IPS-18a (cell line): ENCODE data around the gene PARD6A.

Source experiments
- H3K27ac ChIP-seq: one replicate; pipeline ENCODE4 v1.5.1; 2013; ENCODE audit warnings: low read length
- H3K27me3 ChIP-seq: one replicate; pipeline ENCODE4 v1.6.1; 2013; ENCODE audit warnings: mild to moderate bottlenecking, low read length; ENCODE audit not compliant: control insufficient read depth, insufficient read depth
- H3K36me3 ChIP-seq: one replicate; pipeline ENCODE4 v1.6.1; 2013; ENCODE audit warnings: low read depth, low read length; ENCODE audit not compliant: control insufficient read depth
- H3K4me1 ChIP-seq: one replicate; pipeline ENCODE4 v1.6.1; 2013; ENCODE audit warnings: low read depth, low read length; ENCODE audit not compliant: control insufficient read depth
- H3K4me3 ChIP-seq: one replicate; pipeline ENCODE4 v1.5.1; 2013; ENCODE audit warnings: low read length
- H3K9ac ChIP-seq: one replicate; pipeline ENCODE4 v1.6.1; 2013; ENCODE audit warnings: mild to moderate bottlenecking, low read length, moderate library complexity
- H3K9me3 ChIP-seq: one replicate; pipeline ENCODE4 v1.6.1; 2013; ENCODE audit warnings: low read depth, low read length; ENCODE audit not compliant: control insufficient read depth

Gene PARD6A

GRCh38 chr16:67672739-67673662 is 12.2 kb downstream of the PARD6A start:
- Histone ChIP-seq H3K27me3 (no peaks in the 10 kb centered on the region), H3K27ac (no peak overlapping the region), H3K4me1 (no peaks in the 10 kb centered on the region), H3K9ac (no peak overlapping the region), H3K9me3 (no peaks in the 10 kb centered on the region), H3K36me3 (no peaks in the 10 kb centered on the region), H3K4me3 (no peak overlapping the region)

- H3K9me3 ChIP-seq: no peaks in the 10 kb centered on the region
- no peak overlapping the region for H3K27ac ChIP-seq
- no peaks in the 10 kb centered on the region for H3K27me3 ChIP-seq
- H3K9ac ChIP-seq: no peak overlapping the region
- H3K4me1 ChIP-seq: no peaks in the 10 kb centered on the region
- no peaks in the 10 kb centered on the region for H3K36me3 ChIP-seq
- H3K4me3 ChIP-seq: no peak overlapping the region
Measured at GRCh38 chr16:67673712-67674580, 13.2 kb downstream of the PARD6A start.

- H3K27ac ChIP-seq: no peak overlapping the region
- H3K9me3 ChIP-seq: no peaks in the 10 kb centered on the region
- no peaks in the 10 kb centered on the region for H3K36me3 ChIP-seq
- H3K27me3 ChIP-seq: no peaks in the 10 kb centered on the region
- no peaks in the 10 kb centered on the region for H3K4me1 ChIP-seq
- H3K4me3 ChIP-seq: no peak overlapping the region
- no peak overlapping the region for H3K9ac ChIP-seq
Measured at GRCh38 chr16:67674851-67675578, 14.3 kb downstream of the PARD6A start.

- H3K4me3 ChIP-seq: no peak overlapping the region
- no peak overlapping the region for H3K9ac ChIP-seq
- H3K27me3 ChIP-seq: no peaks in the 10 kb centered on the region
- no peaks in the 10 kb centered on the region for H3K4me1 ChIP-seq
- H3K36me3 ChIP-seq: no peaks in the 10 kb centered on the region
- no peak overlapping the region for H3K27ac ChIP-seq
- no peaks in the 10 kb centered on the region for H3K9me3 ChIP-seq
Measured at GRCh38 chr16:67675579-67675935, 14.8 kb downstream of the PARD6A start.

GRCh38 chr16:67675999-67676398 is 15.2 kb downstream of the PARD6A start:
- H3K27ac ChIP-seq: no peak overlapping the region
- no peaks in the 10 kb centered on the region for H3K4me1 ChIP-seq
- no peak overlapping the region for H3K4me3 ChIP-seq
- H3K27me3 ChIP-seq: no peaks in the 10 kb centered on the region
- no peaks in the 10 kb centered on the region for H3K9me3 ChIP-seq
- H3K36me3 ChIP-seq: no peaks in the 10 kb centered on the region
- H3K9ac ChIP-seq: no peak overlapping the region

GRCh38 chr16:67676516-67676915 is 15.8 kb downstream of the PARD6A start:
- Histone ChIP-seq H3K27me3 (no peaks in the 10 kb centered on the region), H3K27ac (no peak overlapping the region), H3K9me3 (no peaks in the 10 kb centered on the region), H3K36me3 (no peaks in the 10 kb centered on the region), H3K4me1 (no peaks in the 10 kb centered on the region), H3K4me3 (no peak overlapping the region), H3K9ac (no peak overlapping the region)

- no peak overlapping the region for H3K27ac ChIP-seq
- no peaks in the 10 kb centered on the region for H3K27me3 ChIP-seq
- H3K4me3 ChIP-seq: no peak overlapping the region
- H3K9me3 ChIP-seq: no peaks in the 10 kb centered on the region
- H3K9ac ChIP-seq: no peak overlapping the region
- H3K4me1 ChIP-seq: no peaks in the 10 kb centered on the region
- H3K36me3 ChIP-seq: no peaks in the 10 kb centered on the region
Measured at GRCh38 chr16:67676939-67677338, 16.2 kb downstream of the PARD6A start.

GRCh38 chr16:67677712-67678111 is 17.0 kb downstream of the PARD6A start:
- H3K9ac ChIP-seq: no peak overlapping the region
- H3K9me3 ChIP-seq: no peaks in the 10 kb centered on the region
- no peaks in the 10 kb centered on the region for H3K27me3 ChIP-seq
- no peak overlapping the region for H3K27ac ChIP-seq
- no peaks in the 10 kb centered on the region for H3K4me1 ChIP-seq
- peaks cover 4% of the 10 kb centered on the region for H3K36me3 ChIP-seq
- H3K4me3 ChIP-seq: no peak overlapping the region

GRCh38 chr16:67678354-67679023 is 17.7 kb downstream of the PARD6A start:
- no peak overlapping the region for H3K27ac ChIP-seq

GRCh38 chr16:67679935-67680897 is 19.5 kb downstream of the PARD6A start:
- Histone ChIP-seq H3K9ac (no peak overlapping the region), H3K4me1 (no peaks in the 10 kb centered on the region), H3K27ac (no peak overlapping the region), H3K27me3 (no peaks in the 10 kb centered on the region), H3K4me3 (no peak overlapping the region), H3K9me3 (no peaks in the 10 kb centered on the region), H3K36me3 (peaks cover 11% of the 10 kb centered on the region)

More at GRCh38 chr16:67678354-67679023, 17.7 kb downstream of the PARD6A start:
- no peaks in the 10 kb centered on the region for H3K27me3 ChIP-seq
- peaks cover 4% of the 10 kb centered on the region for H3K36me3 ChIP-seq
- H3K4me3 ChIP-seq: no peak overlapping the region
- H3K9me3 ChIP-seq: no peaks in the 10 kb centered on the region
- H3K4me1 ChIP-seq: no peaks in the 10 kb centered on the region
- no peak overlapping the region for H3K9ac ChIP-seq
